Measurements from ENCODE around the gene CD74. TPM values are rescaled to one million over a fixed set of nuclear protein-coding genes. Genes with fewer than 3 reads are reported as not detected.
A peak's percentile ranks its signal among the peaks of the same experiment; 100 is the strongest.
"Not testable (repeated sequence)": the region's sequence is repeated elsewhere in the genome, so short reads cannot be mapped to it uniquely, and the experiment has no call there.

The CD74 gene
- total RNA-seq, 2 experiments from 2014 or later = 395 to 407 TPM

GRCh38 chr5:150422075-150422474, 9.4 kb upstream of the CD74 start:
- ATAC-seq (no peak), DNase-seq (no peak)
- no peaks in the 10 kb centered on the region for H3K27me3 Mint-ChIP-seq (ENCODE audit: low read depth)
- H3K9me3 Mint-ChIP-seq (ENCODE audit: insufficient read depth) = no peaks in the 10 kb centered on the region
- H3K4me3 Mint-ChIP-seq = no peak overlapping the region
- H3K36me3 Mint-ChIP-seq (ENCODE audit: low read depth) = no peaks in the 10 kb centered on the region
- H3K27ac Mint-ChIP-seq = no peak overlapping the region
- H3K4me1 Mint-ChIP-seq (ENCODE audit: low read depth) = peaks cover 7% of the 10 kb centered on the region
- ChIA-PET CTCF (interaction anchor here (1.5 kb wide), 1 partner anchor 14 kb away, joined by 4 read pairs; no protein-coding TSS in a partner anchor), POLR2A (interaction anchor here (1.5 to 1.9 kb wide), 2 partner anchors 9 to 17 kb away, joined by 4 to 5 read pairs; partner anchors contain the start of gene CD74)

- ATAC-seq (no peak), DNase-seq (no peak)
- Mint-ChIP-seq H3K4me3 (no peak overlapping the region), H3K27ac (no peak overlapping the region), H3K9me3 (ENCODE audit: insufficient read depth) (no peaks in the 10 kb centered on the region), H3K27me3 (ENCODE audit: low read depth) (no peaks in the 10 kb centered on the region), H3K4me1 (ENCODE audit: low read depth) (peaks cover 7% of the 10 kb centered on the region), H3K36me3 (ENCODE audit: low read depth) (no peaks in the 10 kb centered on the region)
- ChIA-PET POLR2A (interaction anchor here (0.7 to 1.2 kb wide), 2 partner anchors 9 to 802 kb away, joined by 3 to 6 read pairs; no protein-coding TSS in a partner anchor), CTCF (interaction anchor here (0.9 to 1.1 kb wide), 2 partner anchors 16 to 21 kb away, joined by 3 read pairs; no protein-coding TSS in a partner anchor)
Observed at GRCh38 chr5:150419630-150420270, 7.0 kb upstream of the CD74 start.

- H3K27ac Mint-ChIP-seq = peak overlapping the region; percentile 100
- ChIA-PET CTCF (interaction anchor here (0.7 to 4.9 kb wide), 6 partner anchors 17 to 63 kb away, joined by 3 to 34 read pairs (median 8); partner anchors contain the start of gene RPS14), POLR2A (interaction anchor here (0.6 to 5.4 kb wide), 8 partner anchors 8 to 672 kb away, joined by 3 to 70 read pairs (median 6); partner anchors contain the start of genes RBM22 and RPS14)
- H3K4me1 Mint-ChIP-seq (ENCODE audit: low read depth) = peaks cover 35% of the 10 kb centered on the region
- not testable (repeated sequence) for H3K4me3 Mint-ChIP-seq; ATAC-seq; H3K9me3 Mint-ChIP-seq (ENCODE audit: insufficient read depth); DNase-seq; H3K27me3 Mint-ChIP-seq (ENCODE audit: low read depth)
- H3K36me3 Mint-ChIP-seq (ENCODE audit: low read depth) = peaks cover 18% of the 10 kb centered on the region
Observed at GRCh38 chr5:150413902-150414790, 1.4 kb upstream of the CD74 start.

- H3K4me3 Mint-ChIP-seq = peak overlapping the region; percentile 98
- H3K27ac Mint-ChIP-seq = peak overlapping the region; percentile 100
- POLR2A ChIA-PET = interaction anchor here (0.6 to 5.4 kb wide), 31 partner anchors 8 to 862 kb away, joined by 3 to 70 read pairs (median 4); partner anchors contain the start of genes CSNK1A1, HMGXB3, RBM22 and RPS14
- peaks cover 41% of the 10 kb centered on the region for H3K4me1 Mint-ChIP-seq (ENCODE audit: low read depth)
- H3K27me3 Mint-ChIP-seq (ENCODE audit: low read depth) = no peaks in the 10 kb centered on the region
- peaks cover 22% of the 10 kb centered on the region for H3K36me3 Mint-ChIP-seq (ENCODE audit: low read depth)
- no peak for ATAC-seq
- CTCF ChIA-PET = interaction anchor here (1.0 to 4.9 kb wide), 10 partner anchors 12 to 62 kb away, joined by 3 to 34 read pairs (median 6); partner anchors contain the start of gene RPS14
- DNase-seq = no peak
- no peaks in the 10 kb centered on the region for H3K9me3 Mint-ChIP-seq (ENCODE audit: insufficient read depth)
Observed at GRCh38 chr5:150413176-150413901, 629 bp upstream of the CD74 start.

- Mint-ChIP-seq H3K4me3 (peak overlapping the region; percentile 98), H3K27me3 (ENCODE audit: low read depth) (no peaks in the 10 kb centered on the region), H3K9me3 (ENCODE audit: insufficient read depth) (no peaks in the 10 kb centered on the region), H3K27ac (peak overlapping the region; percentile 100), H3K4me1 (ENCODE audit: low read depth) (peaks cover 45% of the 10 kb centered on the region), H3K36me3 (ENCODE audit: low read depth) (peaks cover 24% of the 10 kb centered on the region)
- DNase-seq (peak; percentile 86), ATAC-seq (no peak)
- ChIA-PET POLR2A (interaction anchor here (0.7 to 5.4 kb wide), 13 partner anchors 8 to 797 kb away, joined by 3 to 70 read pairs (median 7); partner anchors contain the start of gene RPS14), CTCF (interaction anchor here (1.2 to 4.9 kb wide), 10 partner anchors 10 to 290 kb away, joined by 3 to 34 read pairs (median 6); partner anchors contain the start of genes RBM22 and TCOF1)
Observed at GRCh38 chr5:150411245-150411979, 1.3 kb downstream of the CD74 start.

- Mint-ChIP-seq H3K27ac (peak overlapping the region; percentile 100), H3K4me1 (ENCODE audit: low read depth) (peaks cover 45% of the 10 kb centered on the region), H3K4me3 (peak overlapping the region; percentile 98), H3K9me3 (ENCODE audit: insufficient read depth) (no peaks in the 10 kb centered on the region), H3K36me3 (ENCODE audit: low read depth) (peaks cover 28% of the 10 kb centered on the region), H3K27me3 (ENCODE audit: low read depth) (no peaks in the 10 kb centered on the region)
- ATAC-seq (peak; percentile 15), DNase-seq (peak; percentile 69)
- ChIA-PET POLR2A (interaction anchor here (0.7 to 5.4 kb wide), 10 partner anchors 9 to 798 kb away, joined by 3 to 70 read pairs (median 5); partner anchors contain the start of gene RPS14), CTCF (interaction anchor here (0.8 to 4.9 kb wide), 10 partner anchors 9 to 290 kb away, joined by 3 to 34 read pairs (median 6); partner anchors contain the start of gene RBM22)
Observed at GRCh38 chr5:150410524-150411244, 2.0 kb downstream of the CD74 start.

GRCh38 chr5:150409638-150410523, 2.8 kb downstream of the CD74 start:
- H3K27me3 Mint-ChIP-seq (ENCODE audit: low read depth) = no peaks in the 10 kb centered on the region
- ATAC-seq = no peak
- ChIA-PET POLR2A (interaction anchor here (0.7 to 5.4 kb wide), 7 partner anchors 10 to 405 kb away, joined by 3 to 70 read pairs (median 6); partner anchors contain the start of gene RPS14), CTCF (interaction anchor here (0.8 to 4.9 kb wide), 6 partner anchors 9 to 59 kb away, joined by 3 to 34 read pairs (median 6); no protein-coding TSS in a partner anchor)
- peaks cover 31% of the 10 kb centered on the region for H3K36me3 Mint-ChIP-seq (ENCODE audit: low read depth)
- H3K4me1 Mint-ChIP-seq (ENCODE audit: low read depth) = peaks cover 45% of the 10 kb centered on the region
- DNase-seq = peak; percentile 65
- peak overlapping the region; percentile 100 for H3K27ac Mint-ChIP-seq
- peak overlapping the region; percentile 98 for H3K4me3 Mint-ChIP-seq
- H3K9me3 Mint-ChIP-seq (ENCODE audit: insufficient read depth) = no peaks in the 10 kb centered on the region

GRCh38 chr5:150408231-150408943, 4.3 kb downstream of the CD74 start:
- Mint-ChIP-seq H3K4me1 (ENCODE audit: low read depth) (peaks cover 40% of the 10 kb centered on the region), H3K36me3 (ENCODE audit: low read depth) (peaks cover 36% of the 10 kb centered on the region), H3K27me3 (ENCODE audit: low read depth) (no peaks in the 10 kb centered on the region), H3K9me3 (ENCODE audit: insufficient read depth) (no peaks in the 10 kb centered on the region), H3K27ac (peak overlapping the region; percentile 61), H3K4me3 (no peak overlapping the region)
- ChIA-PET CTCF (interaction anchor here (3.3 kb wide), 1 partner anchor 27 kb away, joined by 25 read pairs; no protein-coding TSS in a partner anchor), POLR2A (interaction anchor here (5.4 kb wide), 1 partner anchor 11 kb away, joined by 70 read pairs; no protein-coding TSS in a partner anchor)
- ATAC-seq = no peak
- DNase-seq = no peak

Data from activated CD8-positive, alpha-beta T cell treated with anti-CD3 and anti-CD28 coated beads, Interleukin-2, amount 10 ng/mL, durations not matched to agents 7 days and 5 days (primary cell).